ENCODE measurements around the gene ANO1.

Gene ANO1

DNA sequence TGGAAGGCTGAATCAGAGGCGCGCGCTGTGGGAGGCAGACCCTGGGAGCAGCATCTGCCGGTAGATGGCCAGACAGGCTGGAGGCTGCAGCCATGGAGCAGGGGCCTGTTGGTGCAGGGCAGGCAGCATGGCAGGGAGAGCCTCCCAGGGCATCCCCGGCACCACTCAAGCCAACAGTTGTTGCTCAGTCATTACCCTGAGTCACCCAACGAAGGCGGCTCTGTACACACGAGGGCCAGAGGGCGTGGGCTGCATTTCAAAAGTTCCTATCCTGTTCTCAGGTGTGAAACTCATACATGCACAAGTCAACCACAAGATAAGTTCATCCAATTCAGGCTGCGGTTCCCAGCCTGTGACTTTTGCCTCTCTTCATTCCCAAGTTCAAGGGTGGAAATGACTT, 2.6 kb downstream of the ANO1 start:
- H3K4me1 ChIP-seq (ENCODE audit: control insufficient read depth, insufficient read depth, low read length): no peaks in the 10 kb centered on the region
- no peak overlapping the region for H3K27ac ChIP-seq (ENCODE audit: low read depth, low read length)
- H3K9ac ChIP-seq (ENCODE audit: low read length): no peak overlapping the region
- peaks cover 12% of the 10 kb centered on the region for H3K27me3 ChIP-seq (ENCODE audit: control insufficient read depth, insufficient read depth, low read length)
- H3K36me3 ChIP-seq (ENCODE audit: control insufficient read depth, insufficient read depth, low read length): no peaks in the 10 kb centered on the region
- no peak overlapping the region for H3K4me3 ChIP-seq (ENCODE audit: low read length)

DNA sequence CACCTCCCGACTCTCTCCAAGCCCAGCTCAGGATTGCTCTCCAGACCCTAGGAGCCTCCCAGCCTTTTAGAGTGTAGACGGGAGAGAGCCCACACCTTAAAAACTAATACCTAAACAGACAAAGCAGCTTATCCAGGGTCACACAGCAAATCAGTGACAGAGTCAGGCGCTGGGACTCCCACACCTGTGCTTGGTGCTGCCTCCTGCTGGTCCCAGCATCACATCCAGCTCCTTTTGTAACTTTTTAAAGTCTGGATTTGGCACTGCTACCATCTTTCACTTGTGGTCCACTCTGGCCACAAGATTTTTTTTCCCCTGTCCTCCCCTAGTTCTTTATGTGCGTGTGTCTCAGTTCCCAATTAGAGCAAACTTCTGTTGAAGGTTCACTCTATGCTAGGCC, 4.7 kb downstream of the ANO1 start:
- H3K27ac ChIP-seq (ENCODE audit: low read depth, low read length): no peak overlapping the region
- peaks cover 9% of the 10 kb centered on the region for H3K27me3 ChIP-seq (ENCODE audit: control insufficient read depth, insufficient read depth, low read length)
- no peak overlapping the region for H3K4me3 ChIP-seq (ENCODE audit: low read length)
- H3K4me1 ChIP-seq (ENCODE audit: control insufficient read depth, insufficient read depth, low read length): no peaks in the 10 kb centered on the region
- no peak overlapping the region for H3K9ac ChIP-seq (ENCODE audit: low read length)
- no peaks in the 10 kb centered on the region for H3K36me3 ChIP-seq (ENCODE audit: control insufficient read depth, insufficient read depth, low read length)

DNA sequence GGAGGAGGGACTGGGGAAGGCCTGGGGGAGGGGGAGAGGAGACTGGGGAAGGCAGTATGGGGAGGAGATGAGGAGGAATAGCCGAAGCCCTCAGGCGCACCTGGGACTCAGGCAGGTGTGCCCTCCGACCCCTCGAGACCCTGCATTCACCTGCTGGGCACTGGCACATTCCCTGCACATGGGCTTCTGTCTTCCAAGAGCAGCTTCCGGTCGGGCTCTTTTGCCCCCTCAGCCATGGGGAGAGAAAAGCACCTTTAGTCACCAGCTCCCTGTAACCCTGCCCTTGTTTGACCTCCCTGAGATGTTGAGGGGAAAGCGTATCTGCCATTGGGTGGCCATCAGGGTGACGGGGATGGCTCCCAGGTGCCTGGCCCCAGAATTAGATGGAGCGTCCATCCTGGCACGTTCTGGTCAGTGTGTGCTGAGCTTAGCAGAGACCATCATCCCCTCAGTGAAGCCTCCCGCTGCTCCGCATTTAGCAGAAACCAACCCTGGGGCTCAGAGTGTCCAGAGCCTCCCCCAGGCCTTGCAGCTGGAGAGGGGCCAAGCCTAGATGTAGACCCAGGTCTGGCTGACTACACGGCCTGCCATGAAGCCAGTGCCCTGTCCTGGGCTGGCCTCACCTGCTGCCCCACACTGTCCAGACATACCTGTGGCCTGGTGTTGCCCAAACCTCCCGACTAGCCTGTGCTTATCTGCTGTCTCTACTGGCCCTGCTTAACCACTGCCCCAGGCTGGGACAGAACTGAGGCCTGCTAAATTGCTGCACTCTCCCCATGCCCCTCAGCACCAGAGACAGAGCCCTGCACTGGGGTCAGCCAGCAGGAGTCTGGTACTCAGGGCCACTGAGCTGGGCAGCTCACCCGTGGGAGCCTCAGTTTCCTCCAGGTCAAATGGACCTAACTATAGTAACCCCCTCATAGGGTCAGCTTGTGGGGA, 6.2 kb downstream of the ANO1 start:
- no peak overlapping the region for H3K9ac ChIP-seq (ENCODE audit: low read length)
- H3K27ac ChIP-seq (ENCODE audit: low read depth, low read length): no peak overlapping the region
- peaks cover 3% of the 10 kb centered on the region for H3K27me3 ChIP-seq (ENCODE audit: control insufficient read depth, insufficient read depth, low read length)
- no peaks in the 10 kb centered on the region for H3K36me3 ChIP-seq (ENCODE audit: control insufficient read depth, insufficient read depth, low read length)
- H3K4me3 ChIP-seq (ENCODE audit: low read length): no peak overlapping the region
- H3K4me1 ChIP-seq (ENCODE audit: control insufficient read depth, insufficient read depth, low read length): no peaks in the 10 kb centered on the region

DNA sequence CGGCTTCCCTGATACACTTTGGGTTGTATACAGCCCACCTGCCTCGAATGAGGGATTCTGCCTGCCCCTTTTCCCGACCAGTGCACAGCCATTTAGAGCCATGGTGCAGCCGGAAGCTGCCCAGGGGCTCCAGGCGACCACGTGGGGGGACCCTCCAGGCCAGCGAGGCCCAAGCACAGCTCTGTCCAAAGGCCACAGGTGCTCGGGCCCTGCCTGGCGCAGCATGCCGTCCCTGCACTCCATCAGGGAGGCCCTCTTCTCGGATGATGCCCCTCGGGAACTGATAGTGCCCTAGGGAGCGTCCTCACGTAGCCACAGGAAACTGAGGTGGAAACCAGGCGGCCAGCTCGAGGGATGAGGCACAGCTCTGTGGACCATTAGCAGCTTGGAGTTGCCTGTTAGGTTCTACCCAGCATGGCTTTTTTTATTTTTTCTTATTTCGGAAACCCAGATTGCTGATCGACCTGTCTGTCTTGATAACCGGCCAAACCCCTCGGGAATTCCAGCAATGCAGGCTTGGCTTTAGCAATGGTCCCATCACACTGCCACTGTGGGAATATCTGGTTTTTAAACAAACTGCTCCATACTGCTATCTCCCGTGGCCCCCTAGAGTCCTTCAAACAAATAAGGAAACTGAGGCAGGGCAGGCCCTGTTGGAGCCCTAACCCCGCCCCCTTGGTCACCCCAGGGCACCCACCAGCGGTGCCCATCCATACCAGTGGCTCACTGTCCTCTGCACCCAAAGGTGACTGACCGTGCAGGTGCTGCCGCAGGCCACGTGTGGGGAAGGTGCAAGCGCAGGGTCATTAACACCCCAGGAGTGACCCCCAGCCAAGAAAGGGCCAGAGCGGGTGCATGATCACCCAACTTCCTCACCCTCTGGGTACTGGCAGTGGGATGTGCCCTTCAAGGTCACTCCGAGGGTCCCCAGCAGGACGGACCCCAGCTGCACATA, 8.0 kb downstream of the ANO1 start:
- no peaks in the 10 kb centered on the region for H3K27me3 ChIP-seq (ENCODE audit: control insufficient read depth, insufficient read depth, low read length)
- H3K4me1 ChIP-seq (ENCODE audit: control insufficient read depth, insufficient read depth, low read length): peaks cover 3% of the 10 kb centered on the region
- H3K9ac ChIP-seq (ENCODE audit: low read length): no peak overlapping the region
- H3K4me3 ChIP-seq (ENCODE audit: low read length): no peak overlapping the region
- no peaks in the 10 kb centered on the region for H3K36me3 ChIP-seq (ENCODE audit: control insufficient read depth, insufficient read depth, low read length)
- no peak overlapping the region for H3K27ac ChIP-seq (ENCODE audit: low read depth, low read length)

DNA sequence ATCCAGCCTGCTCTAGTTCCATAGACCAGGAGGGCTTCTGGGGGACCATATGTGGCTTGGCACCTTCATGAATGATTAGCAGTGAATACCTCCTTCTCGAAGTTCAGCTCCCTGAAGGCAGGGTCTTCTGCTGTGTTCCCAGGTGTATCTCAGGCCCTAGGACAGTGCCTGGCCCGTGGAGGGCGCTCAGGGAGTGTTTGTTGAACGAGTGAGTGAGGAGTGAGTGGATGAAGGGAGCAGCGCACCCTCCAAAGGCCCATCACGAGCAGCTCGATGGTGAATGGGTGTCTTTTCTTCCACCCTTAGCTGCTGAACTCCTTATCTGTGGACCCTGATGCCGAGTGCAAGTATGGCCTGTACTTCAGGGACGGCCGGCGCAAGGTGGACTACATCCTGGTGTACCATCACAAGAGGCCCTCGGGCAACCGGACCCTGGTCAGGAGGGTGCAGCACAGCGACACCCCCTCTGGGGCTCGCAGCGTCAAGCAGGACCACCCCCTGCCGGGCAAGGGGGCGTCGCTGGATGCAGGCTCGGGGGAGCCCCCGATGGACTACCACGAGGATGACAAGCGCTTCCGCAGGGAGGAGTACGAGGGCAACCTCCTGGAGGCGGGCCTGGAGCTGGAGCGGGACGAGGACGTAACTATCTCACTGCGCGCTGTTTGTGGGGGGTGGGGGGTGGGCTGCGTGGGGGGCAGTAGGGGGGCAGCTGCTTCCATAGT, 9.5 kb downstream of the ANO1 start:
- Histone ChIP-seq H3K4me3 (ENCODE audit: low read length) (no peak overlapping the region), H3K9ac (ENCODE audit: low read length) (no peak overlapping the region), H3K4me1 (ENCODE audit: control insufficient read depth, insufficient read depth, low read length) (peaks cover 3% of the 10 kb centered on the region), H3K27me3 (ENCODE audit: control insufficient read depth, insufficient read depth, low read length) (no peaks in the 10 kb centered on the region), H3K27ac (ENCODE audit: low read depth, low read length) (no peak overlapping the region), H3K36me3 (ENCODE audit: control insufficient read depth, insufficient read depth, low read length) (no peaks in the 10 kb centered on the region)

DNA sequence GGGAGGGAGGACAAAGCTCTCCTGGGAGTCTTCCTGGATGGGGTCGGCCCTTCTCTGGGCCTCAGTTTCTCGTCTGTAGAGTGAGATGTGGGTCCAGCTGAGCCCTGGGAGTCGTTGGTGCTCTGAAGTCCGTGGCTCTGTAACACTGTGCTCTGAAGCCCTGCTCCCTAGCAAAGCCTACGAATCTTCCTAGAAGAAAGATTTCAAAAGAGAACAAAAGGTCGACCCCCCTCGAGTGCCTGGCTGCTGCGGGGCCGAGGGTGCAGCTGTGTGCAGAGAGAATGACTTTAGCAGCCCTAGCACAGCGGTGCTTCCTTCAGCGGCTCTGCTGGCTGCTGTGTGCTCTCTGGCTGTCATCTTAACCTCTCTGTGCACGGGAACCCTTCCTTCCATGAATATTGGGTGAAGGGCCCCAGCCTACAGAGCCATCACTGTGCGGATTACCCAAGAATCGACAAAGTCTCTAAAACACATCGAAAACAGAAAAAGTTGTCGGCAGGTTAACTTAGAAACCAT, 10.7 kb downstream of the ANO1 start:
- Histone ChIP-seq H3K9ac (ENCODE audit: low read length) (no peak overlapping the region), H3K27me3 (ENCODE audit: control insufficient read depth, insufficient read depth, low read length) (no peaks in the 10 kb centered on the region), H3K4me3 (ENCODE audit: low read length) (no peak overlapping the region), H3K4me1 (ENCODE audit: control insufficient read depth, insufficient read depth, low read length) (peaks cover 3% of the 10 kb centered on the region), H3K36me3 (ENCODE audit: control insufficient read depth, insufficient read depth, low read length) (no peaks in the 10 kb centered on the region), H3K27ac (ENCODE audit: low read depth, low read length) (no peak overlapping the region)

DNA sequence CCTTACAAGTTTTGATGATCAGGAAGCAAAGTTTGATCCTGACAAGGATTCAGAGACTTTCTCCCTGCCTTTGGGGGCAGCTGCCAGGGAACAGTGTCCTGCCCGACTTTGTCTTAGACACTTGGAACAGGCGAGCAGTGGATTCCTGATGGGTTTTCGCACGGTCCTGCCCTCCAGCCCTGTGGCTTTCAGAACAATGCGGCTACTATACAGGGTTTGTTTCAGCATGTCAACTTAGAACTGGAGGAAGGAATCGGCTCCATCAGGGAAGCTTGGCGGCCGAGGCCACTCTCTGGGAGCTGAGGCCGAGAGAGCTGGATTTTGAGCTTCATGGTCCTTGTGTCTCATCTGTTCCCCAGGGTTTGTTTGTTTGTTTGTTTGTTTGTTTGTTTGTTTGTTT, 11.5 kb downstream of the ANO1 start:
- Histone ChIP-seq H3K4me1 (ENCODE audit: control insufficient read depth, insufficient read depth, low read length) (peaks cover 3% of the 10 kb centered on the region), H3K27me3 (ENCODE audit: control insufficient read depth, insufficient read depth, low read length) (no peaks in the 10 kb centered on the region), H3K36me3 (ENCODE audit: control insufficient read depth, insufficient read depth, low read length) (no peaks in the 10 kb centered on the region), H3K27ac (ENCODE audit: low read depth, low read length) (no peak overlapping the region), H3K9ac (ENCODE audit: low read length) (no peak overlapping the region), H3K4me3 (ENCODE audit: low read length) (no peak overlapping the region)

DNA sequence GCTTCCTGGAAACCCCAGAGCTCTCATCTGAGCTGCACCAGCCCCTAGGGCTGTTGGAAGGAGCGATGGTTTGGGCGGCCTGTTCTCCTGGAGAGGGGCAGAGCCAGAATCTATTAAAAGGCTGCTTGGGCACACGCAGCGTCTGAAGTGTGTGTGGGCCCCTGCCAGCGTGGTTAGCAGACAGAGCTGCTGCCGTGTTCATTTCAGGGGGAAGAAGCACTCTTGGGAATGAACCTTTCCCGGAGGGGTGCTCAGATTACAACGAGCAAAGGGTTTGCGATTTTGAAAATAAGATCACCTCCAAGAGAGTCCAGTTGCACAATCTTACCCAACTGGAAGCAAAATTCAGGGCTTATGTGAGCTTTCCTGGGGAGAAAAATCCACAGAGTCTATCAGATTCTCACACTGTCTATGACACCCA, 12.9 kb downstream of the ANO1 start:
- H3K9ac ChIP-seq (ENCODE audit: low read length): no peak overlapping the region
- no peak overlapping the region for H3K4me3 ChIP-seq (ENCODE audit: low read length)
- H3K36me3 ChIP-seq (ENCODE audit: control insufficient read depth, insufficient read depth, low read length): no peaks in the 10 kb centered on the region
- H3K27me3 ChIP-seq (ENCODE audit: control insufficient read depth, insufficient read depth, low read length): no peaks in the 10 kb centered on the region
- peaks cover 3% of the 10 kb centered on the region for H3K4me1 ChIP-seq (ENCODE audit: control insufficient read depth, insufficient read depth, low read length)
- no peak overlapping the region for H3K27ac ChIP-seq (ENCODE audit: low read depth, low read length)

DNA sequence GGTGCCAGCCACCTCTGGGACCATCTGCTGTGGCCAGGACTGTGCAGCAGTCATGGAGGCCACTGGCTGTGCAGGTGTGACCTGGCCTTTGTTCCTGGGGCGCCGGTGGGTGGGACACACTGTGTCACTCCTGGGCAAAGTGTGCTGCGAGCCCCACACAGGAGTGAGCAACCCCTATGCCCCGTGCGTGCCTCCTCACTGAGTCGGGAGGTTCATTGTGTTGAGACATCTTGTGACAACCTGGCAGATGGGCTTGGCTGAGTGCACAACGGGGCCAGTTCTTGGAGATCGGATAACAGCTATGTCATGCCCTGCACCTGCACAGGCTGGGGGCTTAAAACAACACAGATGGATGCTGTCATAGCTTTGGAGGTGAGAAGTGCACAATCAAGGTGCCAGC, 13.5 kb downstream of the ANO1 start:
- Histone ChIP-seq H3K4me3 (ENCODE audit: low read length) (no peak overlapping the region), H3K27ac (ENCODE audit: low read depth, low read length) (no peak overlapping the region), H3K27me3 (ENCODE audit: control insufficient read depth, insufficient read depth, low read length) (no peaks in the 10 kb centered on the region), H3K36me3 (ENCODE audit: control insufficient read depth, insufficient read depth, low read length) (no peaks in the 10 kb centered on the region), H3K4me1 (ENCODE audit: control insufficient read depth, insufficient read depth, low read length) (peaks cover 3% of the 10 kb centered on the region), H3K9ac (ENCODE audit: low read length) (no peak overlapping the region)

DNA sequence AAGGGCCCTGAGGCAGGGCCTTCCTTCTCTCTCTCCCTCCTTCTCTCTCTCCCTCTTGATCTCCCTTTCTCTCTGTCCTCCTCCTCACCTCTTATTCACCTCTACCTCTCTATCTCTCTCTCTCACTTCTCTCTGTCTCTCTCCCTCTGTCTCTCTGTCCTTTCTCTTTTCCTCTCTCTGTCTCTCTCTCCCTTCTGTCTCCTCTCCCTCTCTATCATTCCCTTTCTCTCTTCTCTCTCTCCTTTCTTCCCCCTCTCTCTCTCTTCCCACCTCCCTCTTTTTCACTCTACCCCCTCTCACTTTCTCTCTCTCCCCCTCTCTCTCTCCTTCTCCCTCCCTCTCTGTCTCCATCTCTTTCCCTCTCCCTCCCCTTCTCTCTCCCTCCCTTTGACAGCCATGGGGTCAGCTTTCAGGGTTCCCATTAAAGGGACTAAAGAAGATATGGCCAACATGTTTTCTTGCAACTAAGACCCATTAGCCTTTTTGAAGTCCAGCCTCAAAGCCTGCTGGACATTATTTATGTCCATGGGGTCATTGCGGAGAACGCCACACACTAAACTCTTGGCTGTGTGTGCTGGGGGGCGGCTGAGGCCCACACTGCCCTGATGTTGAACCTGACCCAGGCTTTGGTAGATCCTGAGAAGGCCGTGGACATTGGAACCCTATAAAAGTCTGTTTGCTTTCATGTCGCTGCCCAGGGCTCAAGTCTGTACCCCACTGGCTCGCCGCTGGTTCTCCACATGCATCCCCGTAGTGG, 15.0 kb downstream of the ANO1 start:
- Histone ChIP-seq H3K36me3 (ENCODE audit: control insufficient read depth, insufficient read depth, low read length) (no peaks in the 10 kb centered on the region), H3K27ac (ENCODE audit: low read depth, low read length) (no peak overlapping the region), H3K27me3 (ENCODE audit: control insufficient read depth, insufficient read depth, low read length) (no peaks in the 10 kb centered on the region), H3K4me3 (ENCODE audit: low read length) (no peak overlapping the region), H3K9ac (ENCODE audit: low read length) (no peak overlapping the region), H3K4me1 (ENCODE audit: control insufficient read depth, insufficient read depth, low read length) (peaks cover 3% of the 10 kb centered on the region)

DNA sequence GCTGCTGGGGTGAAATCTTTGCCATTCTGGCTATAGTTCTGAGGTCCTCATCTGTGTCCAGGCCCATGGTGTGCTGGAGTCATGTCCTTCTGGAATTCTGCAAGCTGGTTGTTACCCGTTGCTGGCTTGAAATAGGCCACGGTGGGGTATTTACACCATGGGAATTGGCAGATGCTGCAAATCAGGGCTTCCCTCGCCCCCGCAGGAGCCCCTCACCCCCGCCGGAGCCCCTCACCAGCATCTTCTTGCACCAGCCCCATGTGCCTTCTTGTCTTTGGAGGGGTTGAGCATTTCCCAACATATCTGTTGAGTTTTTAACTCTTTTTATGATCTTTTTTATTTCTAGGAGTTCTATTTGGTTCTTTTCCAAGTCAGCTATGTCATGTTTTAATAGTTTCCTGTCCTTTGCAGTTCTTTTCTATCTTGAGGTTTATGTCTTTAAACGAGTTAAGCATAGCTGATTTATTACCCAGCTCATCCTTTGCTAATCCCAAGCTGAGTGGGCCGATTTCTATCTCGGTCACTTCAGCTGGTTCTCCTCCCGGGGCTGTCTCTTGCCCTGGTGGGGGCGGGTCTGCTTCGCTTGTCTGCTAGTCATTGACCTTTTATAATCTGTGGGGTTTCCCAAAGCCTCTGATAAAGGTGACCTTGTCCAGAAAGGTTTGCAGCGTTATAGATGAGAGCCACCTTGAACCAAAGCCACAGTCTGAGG, 17.6 kb downstream of the ANO1 start:
- Histone ChIP-seq H3K27me3 (ENCODE audit: control insufficient read depth, insufficient read depth, low read length) (no peaks in the 10 kb centered on the region), H3K27ac (ENCODE audit: low read depth, low read length) (no peak overlapping the region), H3K9ac (ENCODE audit: low read length) (no peak overlapping the region), H3K36me3 (ENCODE audit: control insufficient read depth, insufficient read depth, low read length) (no peaks in the 10 kb centered on the region), H3K4me3 (ENCODE audit: low read length) (no peak overlapping the region), H3K4me1 (ENCODE audit: control insufficient read depth, insufficient read depth, low read length) (peaks cover 2% of the 10 kb centered on the region)

Measured in rectal smooth muscle tissue (tissue), 1 donor.